Measurements from ENCODE around the gene FSTL4. TPM values are rescaled to one million over a fixed set of nuclear protein-coding genes. Genes with fewer than 3 reads are reported as not detected.

The FSTL4 gene
- total RNA-seq, 2 donors from 2014 or later: 0.26 to 1.3 TPM

DNA sequence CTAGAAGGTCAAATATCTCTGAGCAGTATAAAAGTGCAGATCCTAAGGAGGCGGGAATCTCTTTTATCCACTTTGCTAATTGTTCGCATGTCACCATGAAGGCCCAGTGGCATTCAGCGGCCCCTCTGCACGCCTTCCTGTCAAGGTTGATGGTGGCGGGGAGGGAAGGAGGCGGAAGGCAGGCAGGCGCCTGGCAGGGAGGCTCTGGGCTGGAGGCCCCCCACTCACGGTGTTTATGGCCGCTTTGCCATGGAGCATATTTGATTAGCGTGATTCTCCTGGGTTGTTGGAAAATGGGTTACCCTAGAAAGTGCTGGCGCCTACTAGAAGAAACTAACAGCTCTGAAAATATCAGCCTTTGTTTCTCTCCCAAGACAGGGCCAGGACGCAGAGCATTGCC, 209.6 kb downstream of the FSTL4 start:
- DNase-seq: no peak
- H3K4me3 ChIP-seq: no peak overlapping the region
- no peaks in the 10 kb centered on the region for H3K36me3 ChIP-seq (replicated peaks in 1 of 2; ENCODE audit: insufficient read depth in 1 of 2, low read depth in 2 of 2)
- ATAC-seq: no peak
- H3K27ac ChIP-seq: no peak overlapping the region
- no peaks in the 10 kb centered on the region for H3K4me1 ChIP-seq
- 89 to 93% methylated on average over 12 of the region's 12 CpGs for WGBS, 2 donors
- H3K27me3 ChIP-seq: no peaks in the 10 kb centered on the region
- TF ChIP-seq, protein P1, sequence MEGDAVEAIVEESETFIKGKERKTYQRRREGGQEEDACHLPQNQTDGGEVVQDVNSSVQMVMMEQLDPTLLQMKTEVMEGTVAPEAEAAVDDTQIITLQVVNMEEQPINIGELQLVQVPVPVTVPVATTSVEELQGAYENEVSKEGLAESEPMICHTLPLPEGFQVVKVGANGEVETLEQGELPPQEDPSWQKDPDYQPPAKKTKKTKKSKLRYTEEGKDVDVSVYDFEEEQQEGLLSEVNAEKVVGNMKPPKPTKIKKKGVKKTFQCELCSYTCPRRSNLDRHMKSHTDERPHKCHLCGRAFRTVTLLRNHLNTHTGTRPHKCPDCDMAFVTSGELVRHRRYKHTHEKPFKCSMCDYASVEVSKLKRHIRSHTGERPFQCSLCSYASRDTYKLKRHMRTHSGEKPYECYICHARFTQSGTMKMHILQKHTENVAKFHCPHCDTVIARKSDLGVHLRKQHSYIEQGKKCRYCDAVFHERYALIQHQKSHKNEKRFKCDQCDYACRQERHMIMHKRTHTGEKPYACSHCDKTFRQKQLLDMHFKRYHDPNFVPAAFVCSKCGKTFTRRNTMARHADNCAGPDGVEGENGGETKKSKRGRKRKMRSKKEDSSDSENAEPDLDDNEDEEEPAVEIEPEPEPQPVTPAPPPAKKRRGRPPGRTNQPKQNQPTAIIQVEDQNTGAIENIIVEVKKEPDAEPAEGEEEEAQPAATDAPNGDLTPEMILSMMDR (IDR thresholded peaks at IDR 0.05): no peak
- no peak for TF ChIP-seq POLR2A (IDR thresholded peaks at IDR 0.05)
- intact Hi-C loops (cut with DNase I): no loop called here
- H3K9me3 ChIP-seq: no peaks in the 10 kb centered on the region

DNA sequence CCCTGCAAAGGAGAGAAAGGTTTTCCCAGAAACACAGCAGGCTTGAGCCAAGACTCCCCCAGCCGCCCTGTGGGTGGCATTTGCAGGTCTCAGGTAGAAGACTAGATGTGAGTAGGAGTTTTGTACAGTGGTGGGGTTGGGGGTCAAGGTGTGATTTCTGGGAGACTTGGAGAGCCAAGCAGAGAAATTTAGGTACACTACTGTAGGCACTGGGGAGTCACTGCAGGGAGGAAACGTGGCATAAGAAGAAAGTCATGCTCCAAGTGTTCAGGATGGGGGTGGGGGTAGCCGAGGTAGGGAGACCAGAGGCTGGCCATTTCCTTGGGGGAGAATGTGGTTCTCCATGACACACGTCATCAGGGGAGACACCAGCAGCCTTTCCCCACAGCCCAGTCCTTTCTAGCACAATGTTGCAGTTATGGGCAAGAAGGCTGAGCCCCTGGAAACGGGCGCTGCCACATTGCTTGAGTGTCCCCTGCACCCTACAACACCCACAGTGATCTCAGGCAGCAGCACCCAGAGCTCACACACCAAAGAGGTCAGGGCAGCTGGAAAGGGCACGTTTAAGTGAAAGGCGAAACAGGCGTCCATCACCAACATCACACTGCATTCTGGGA, 210.5 kb downstream of the FSTL4 start:
- ATAC-seq (no peak), DNase-seq (no peak)
- 71 to 78% methylated on average over 8 to 9 of the region's 9 CpGs for WGBS, 2 donors
- intact Hi-C loops (cut with DNase I): no loop called here
- no peaks in the 10 kb centered on the region for H3K27me3 ChIP-seq
- no peaks in the 10 kb centered on the region for H3K9me3 ChIP-seq
- no peak overlapping the region for H3K27ac ChIP-seq
- H3K4me1 ChIP-seq: no peaks in the 10 kb centered on the region
- TF ChIP-seq POLR2A (IDR thresholded peaks at IDR 0.05): no peak
- TF ChIP-seq, protein P1 (IDR thresholded peaks at IDR 0.05): no peak
- no peaks in the 10 kb centered on the region for H3K36me3 ChIP-seq (replicated peaks in 1 of 2; ENCODE audit: insufficient read depth in 1 of 2, low read depth in 2 of 2)
- no peak overlapping the region for H3K4me3 ChIP-seq

DNA sequence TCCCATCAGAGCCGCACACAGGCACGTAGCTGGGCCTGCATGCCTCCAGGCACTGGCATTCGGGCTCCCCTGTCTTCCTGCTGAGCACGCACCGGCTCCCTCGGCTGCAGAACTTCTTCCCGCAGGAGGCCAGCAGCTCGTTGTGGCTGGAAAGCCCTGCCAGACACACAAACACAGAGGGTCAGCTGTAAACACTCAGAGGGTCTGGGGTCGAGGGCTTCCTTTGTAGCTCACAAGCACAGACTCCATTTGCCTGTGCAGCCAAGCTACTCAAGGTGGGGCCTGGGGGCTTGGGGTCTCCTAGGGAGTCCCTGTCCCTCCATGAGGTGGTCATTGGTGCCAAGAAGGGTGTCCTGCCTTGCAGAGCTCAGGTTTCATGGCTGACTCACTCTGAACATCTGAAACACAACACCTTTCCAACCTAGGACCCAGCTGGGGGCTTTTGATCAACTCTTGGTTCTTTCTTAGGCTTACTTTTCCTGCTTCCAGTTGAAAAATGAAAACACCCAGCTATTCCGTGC, 211.4 kb downstream of the FSTL4 start:
- 79 to 82% methylated on average over 9 to 10 of the region's 10 CpGs for WGBS, 2 donors
- Histone ChIP-seq H3K27me3 (no peaks in the 10 kb centered on the region), H3K36me3 (replicated peaks in 1 of 2; ENCODE audit: insufficient read depth in 1 of 2, low read depth in 2 of 2) (no peaks in the 10 kb centered on the region), H3K4me1 (no peaks in the 10 kb centered on the region), H3K27ac (no peak overlapping the region), H3K9me3 (no peaks in the 10 kb centered on the region), H3K4me3 (no peak overlapping the region)
- ATAC-seq (no peak), DNase-seq (no peak)
- intact Hi-C loops (cut with DNase I): no loop called here
- TF ChIP-seq, protein P1 (IDR thresholded peaks at IDR 0.05): no peak
- TF ChIP-seq POLR2A (IDR thresholded peaks at IDR 0.05): no peak

DNA sequence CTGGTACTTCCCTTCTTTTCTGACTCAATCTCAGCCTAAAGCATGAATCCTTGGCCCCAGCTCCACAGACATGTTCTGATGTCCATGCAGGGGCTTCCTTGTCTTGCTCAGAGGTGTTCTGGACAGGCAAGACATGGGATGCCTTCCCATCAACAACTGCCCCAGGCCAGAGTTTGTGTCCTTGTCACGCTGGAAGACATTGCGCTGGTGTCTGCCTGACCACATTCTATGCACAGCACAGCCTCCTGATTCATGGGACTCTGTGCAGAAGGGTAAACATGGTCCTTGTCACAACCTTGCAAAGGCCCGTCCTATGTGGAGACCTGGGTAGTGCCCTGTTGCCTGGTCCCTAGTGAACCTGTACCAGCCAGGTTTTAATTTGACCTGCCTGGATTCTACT, 212.2 kb downstream of the FSTL4 start:
- intact Hi-C loops (cut with DNase I): no loop called here
- no peak for ATAC-seq
- 93 to 100% methylated on average over 2 to 3 of the region's 3 CpGs for WGBS, 2 donors

More for the DNA sequence above, 212.2 kb downstream of the FSTL4 start:
- Histone ChIP-seq H3K36me3 (replicated peaks in 1 of 2; ENCODE audit: insufficient read depth in 1 of 2, low read depth in 2 of 2) (no peaks in the 10 kb centered on the region), H3K27me3 (no peaks in the 10 kb centered on the region), H3K4me3 (no peak overlapping the region), H3K4me1 (no peaks in the 10 kb centered on the region), H3K27ac (no peak overlapping the region), H3K9me3 (no peaks in the 10 kb centered on the region)
- DNase-seq: no peak
- TF ChIP-seq, protein P1 (IDR thresholded peaks at IDR 0.05): no peak
- TF ChIP-seq POLR2A (IDR thresholded peaks at IDR 0.05): no peak

Measured in body of pancreas (tissue), 4 donors.